Kidney (tissue), 14 donors: ENCODE results near the gene ARHGAP26. TPM values are rescaled to one million over a fixed set of nuclear protein-coding genes. Genes with fewer than 3 reads are reported as not detected.

Experiments
- DNase-seq, 5 donors: peaks; one replicate each; pipeline ENCODE4 v3.0.0-alpha.2; 2013 to 2020
- FAIRE-seq: peaks from 2 replicates; lab custom pipeline; 2012; peaks lifted over from hg19 to GRCh38; lab: Jason Lieb, UNC
- H3K27ac ChIP-seq, 2 donors: one replicate each; pipeline ENCODE4 v1.7.0; 2013; ENCODE audit warnings: low read depth in 2 of 2, low read length in 2 of 2, inconsistent platforms in 1 of 2
- H3K27me3 ChIP-seq: one replicate; pipeline ENCODE4 v1.7.1; 2013; ENCODE audit warnings: low read length, inconsistent platforms; ENCODE audit not compliant: control insufficient read depth, insufficient read depth
- H3K36me3 ChIP-seq, 3 donors: one replicate each; pipeline versions ENCODE4 v1.7.0 to v1.7.1; 2013; ENCODE audit warnings: low read length in 3 of 3, control low read depth in 1 of 3, inconsistent platforms in 1 of 3; ENCODE audit not compliant: insufficient read depth in 3 of 3, control insufficient read depth in 2 of 3
- H3K4me1 ChIP-seq, 3 donors: one replicate each; pipeline versions ENCODE4 v1.7.0 to v1.7.1; 2013; ENCODE audit warnings: low read length in 3 of 3, inconsistent platforms in 1 of 3, low read depth in 1 of 3; ENCODE audit not compliant: control insufficient read depth in 2 of 3, insufficient read depth in 2 of 3
- H3K4me3 ChIP-seq, 3 donors: one replicate each; pipeline versions ENCODE4 v1.7.0 to v1.8.1; 2013; ENCODE audit warnings: low read length in 3 of 3, control low read depth in 1 of 3, inconsistent platforms in 1 of 3
- H3K9ac ChIP-seq, 3 donors: one replicate each; pipeline versions ENCODE4 v1.7.0 to v1.7.1; 2013; ENCODE audit warnings: low read length in 3 of 3, control low read depth in 1 of 3, inconsistent platforms in 1 of 3
- H3K9me3 ChIP-seq, 3 donors: one replicate each; pipeline versions ENCODE4 v1.7.0 to v1.7.1; 2013; ENCODE audit warnings: low read length in 3 of 3, control low read depth in 1 of 3, inconsistent platforms in 1 of 3; ENCODE audit not compliant: control insufficient read depth in 2 of 3, insufficient read depth in 1 of 3
- CTCF ChIP-seq: IDR thresholded peaks from 3 replicates; pipeline ENCODE4 v1.5.1; 2012; ENCODE audit warnings: mild to moderate bottlenecking, moderate library complexity, borderline replicate concordance; ENCODE audit not compliant: insufficient read depth; ENCODE audit errors: extremely low read depth
- intact Hi-C: fragments of 100-400 bp; cut with DNase I; formaldehyde crosslinking; loops from one replicate; pipeline ENCODE4 v1.11.1; 2022
- polyA plus RNA-seq: library from polyadenylated mRNA; stranded (reverse); fragments of 350-450 nt; fragmentation: Illumina TruSeq; extraction: RNeasy Lipid Tissue Mini Kit (QIAGEN cat#74804); gene quantifications from one replicate; pipeline ENCODE4 v1.2.3, GENCODE V29; 2014; ENCODE audit warnings: low read depth, low replicate concordance; ENCODE audit not compliant: insufficient read depth
- total RNA-seq: library from RNA; stranded (reverse); fragmentation: NEBNext Ultra II Directional; extraction: Animal tissue kit (Norgen Biotek cat#: 25700); gene quantifications from one replicate; pipeline ENCODE4 v1.2.1, GENCODE V29; 2021
- donor health status: control.
- donor health status: control.
- donor health status: control.
- donor health status: control.
- donor health status: control.
- donor health status: DM: yes; HTN: yes; CAD: no.
- donor health status: Normal renal cell carcinoma (clear cell type).

Gene ARHGAP26
- total and polyA plus RNA-seq, 2 donors from 2014 or later = 2.5 to 85.7 TPM

GRCh38 chr5:142749321-142749720, 20.9 kb upstream of the ARHGAP26 start:
- Histone ChIP-seq H3K4me3 (no peak overlapping the region), H3K9ac (no peak overlapping the region), H3K27ac (no peak overlapping the region), H3K4me1 (peaks cover 0 to 3% (median 3%) of the 10 kb centered on the region in 3 donors), H3K27me3 (no peaks in the 10 kb centered on the region), H3K9me3 (no peaks in the 10 kb centered on the region), H3K36me3 (no peaks in the 10 kb centered on the region)
- no peak for TF ChIP-seq CTCF
- intact Hi-C loops = no loop called here
- no peak for FAIRE-seq
- no peak for DNase-seq

GRCh38 chr5:142753116-142753631, 17.0 kb upstream of the ARHGAP26 start:
- intact Hi-C loops = no loop called here
- Histone ChIP-seq H3K9me3 (no peaks in the 10 kb centered on the region), H3K9ac (no peak overlapping the region), H3K4me3 (no peak overlapping the region), H3K36me3 (no peaks in the 10 kb centered on the region), H3K27ac (peak overlapping the region in 1 of 2 donors; percentile 52), H3K4me1 (peaks cover 0 to 3% (median 3%) of the 10 kb centered on the region in 3 donors), H3K27me3 (no peaks in the 10 kb centered on the region)
- no peak for FAIRE-seq
- peak in 1 of 5 donors; percentile 83 for DNase-seq
- no peak for TF ChIP-seq CTCF

GRCh38 chr5:142754031-142754430, 16.1 kb upstream of the ARHGAP26 start:
- Histone ChIP-seq H3K27ac (no peak overlapping the region), H3K9ac (no peak overlapping the region), H3K36me3 (no peaks in the 10 kb centered on the region), H3K27me3 (no peaks in the 10 kb centered on the region), H3K4me3 (no peak overlapping the region), H3K9me3 (no peaks in the 10 kb centered on the region), H3K4me1 (peaks cover 0 to 3% (median 3%) of the 10 kb centered on the region in 3 donors)
- DNase-seq = no peak
- no peak for TF ChIP-seq CTCF
- FAIRE-seq = no peak
- intact Hi-C loops = no loop called here

- no peak for FAIRE-seq
These were observed 13.6 kb upstream of the ARHGAP26 start for GRCh38 chr5:142756576-142756975.

More at GRCh38 chr5:142756576-142756975, 13.6 kb upstream of the ARHGAP26 start:
- TF ChIP-seq CTCF = no peak
- H3K27ac ChIP-seq = no peak overlapping the region
- intact Hi-C loops = no loop called here
- no peak overlapping the region for H3K4me3 ChIP-seq
- no peaks in the 10 kb centered on the region for H3K27me3 ChIP-seq
- H3K36me3 ChIP-seq = no peaks in the 10 kb centered on the region
- peaks cover 0 to 3% (median 3%) of the 10 kb centered on the region in 3 donors for H3K4me1 ChIP-seq
- H3K9me3 ChIP-seq = no peaks in the 10 kb centered on the region
- DNase-seq = no peak
- no peak overlapping the region for H3K9ac ChIP-seq
